SK-N-MC (cell line): Measurements from ENCODE around the gene ZNF410.

Source experiments
- DNase-seq: peaks from one replicate; pipeline ENCODE4 v3.0.0-alpha.2; 2011; ENCODE audit warnings: low read depth, low spot score
- H3K27ac ChIP-seq: fragments of 200-600 bp; sonication (generic); 2 replicates; pipeline ENCODE4 v1.5.1; 2016; ENCODE audit warnings: mixed run types
- H3K36me3 ChIP-seq: fragments of 200-600 bp; sonication (generic); 2 replicates; pipeline ENCODE4 v1.6.1; 2017; ENCODE audit warnings: antibody characterized with exemption, low read length, mixed read lengths; ENCODE audit not compliant: insufficient read depth
- H3K4me3 ChIP-seq: fragments of 200-600 bp; sonication (generic); 2 replicates; pipeline ENCODE4 v1.5.1; 2016
- H3K9ac ChIP-seq: fragments of 200-600 bp; sonication (generic); 2 replicates; pipeline ENCODE4 v1.8.0; 2017; ENCODE audit warnings: mixed run types, mixed read lengths; ENCODE audit not compliant: insufficient read length
- H3K9me3 ChIP-seq: fragments of 200-600 bp; sonication (generic); 2 replicates; pipeline ENCODE4 v1.6.1; 2017; ENCODE audit warnings: low read depth, mild to moderate bottlenecking, antibody characterized with exemption, low read length, moderate library complexity, mixed read lengths
- EZH2 ChIP-seq: fragments of 200-600 bp; sonication (generic); IDR thresholded peaks from one replicate; pipeline ENCODE4 v1.6.1; 2017; ENCODE audit warnings: antibody characterized with exemption
- FOXP2 ChIP-seq: optimal IDR thresholded peaks from 2 replicates; pipeline ENCODE3; 2011; ENCODE audit warnings: mild to moderate bottlenecking, moderate library complexity; ENCODE audit not compliant: insufficient read depth; ENCODE audit errors: extremely low read length, control extremely low read depth
- POLR2AphosphoS5 ChIP-seq: IDR thresholded peaks from 2 replicates; pipeline ENCODE4 v1.6.1; 2012; ENCODE audit warnings: mild to moderate bottlenecking, low read depth, low read length, borderline replicate concordance

Gene ZNF410

GRCh38 chr14:73873660-73874059 lies 13.0 kb upstream of the ZNF410 start:
- TF ChIP-seq EZH2 = no peak
- no peak for TF ChIP-seq POLR2AphosphoS5
- no peak for TF ChIP-seq FOXP2
- H3K27ac ChIP-seq = no peak overlapping the region
- DNase-seq = no peak

GRCh38 chr14:73877790-73878189 lies 8.9 kb upstream of the ZNF410 start:
- DNase-seq = no peak
- H3K27ac ChIP-seq = no peak overlapping the region
- H3K4me3 ChIP-seq = no peak overlapping the region
- no peaks in the 10 kb centered on the region for H3K36me3 ChIP-seq
- H3K9me3 ChIP-seq = no peaks in the 10 kb centered on the region
- TF ChIP-seq POLR2AphosphoS5 = no peak
- H3K9ac ChIP-seq = no peak overlapping the region

More at GRCh38 chr14:73873660-73874059, 13.0 kb upstream of the ZNF410 start:
- Histone ChIP-seq H3K36me3 (no peaks in the 10 kb centered on the region), H3K4me3 (no peak overlapping the region), H3K9ac (no peak overlapping the region), H3K9me3 (no peaks in the 10 kb centered on the region)

GRCh38 chr14:73878436-73878835 lies 8.2 kb upstream of the ZNF410 start:
- TF ChIP-seq EZH2 (no peak), POLR2AphosphoS5 (no peak), FOXP2 (no peak)
- no peak overlapping the region for H3K4me3 ChIP-seq
- no peaks in the 10 kb centered on the region for H3K36me3 ChIP-seq
- H3K9ac ChIP-seq = no peak overlapping the region
- H3K27ac ChIP-seq = no peak overlapping the region
- no peaks in the 10 kb centered on the region for H3K9me3 ChIP-seq
- no peak for DNase-seq

- TF ChIP-seq POLR2AphosphoS5 = no peak
- no peak for TF ChIP-seq FOXP2
- no peak for TF ChIP-seq EZH2
- Histone ChIP-seq H3K4me3 (no peak overlapping the region), H3K9me3 (no peaks in the 10 kb centered on the region), H3K9ac (no peak overlapping the region), H3K27ac (no peak overlapping the region), H3K36me3 (no peaks in the 10 kb centered on the region)
- no peak for DNase-seq
Observed at GRCh38 chr14:73879027-73879426, 7.6 kb upstream of the ZNF410 start.

- H3K36me3 ChIP-seq = 0 out of 2 replicates have a peak, but pooled peaks cover 5% of the 10 kb centered on the region
- H3K27ac ChIP-seq = no peak overlapping the region
- no peak for TF ChIP-seq FOXP2
- TF ChIP-seq EZH2 = no peak
- TF ChIP-seq POLR2AphosphoS5 = no peak
- no peak overlapping the region for H3K4me3 ChIP-seq
- no peak overlapping the region for H3K9ac ChIP-seq
- no peak for DNase-seq
- H3K9me3 ChIP-seq = no peaks in the 10 kb centered on the region
Observed at GRCh38 chr14:73884438-73885190, 2.0 kb upstream of the ZNF410 start.

GRCh38 chr14:73887318-73887616 lies 608 bp downstream of the ZNF410 start:
- Histone ChIP-seq H3K36me3 (0 out of 2 replicates have a peak, but pooled peaks cover 11% of the 10 kb centered on the region), H3K4me3 (peak overlapping the region; percentile 81), H3K9me3 (no peaks in the 10 kb centered on the region), H3K27ac (peak overlapping the region; percentile 67; the same call in 1 of the 2 replicates), H3K9ac (peak overlapping the region; percentile 96)
- TF ChIP-seq FOXP2 (no peak), EZH2 (no peak), POLR2AphosphoS5 (no peak)
- no peak for DNase-seq

- H3K4me3 ChIP-seq = peak overlapping the region; percentile 81
- peaks cover 16% of the 10 kb centered on the region for H3K36me3 ChIP-seq
- no peak for DNase-seq
- peak overlapping the region; percentile 67; the same call in 1 of the 2 replicates for H3K27ac ChIP-seq
- TF ChIP-seq FOXP2 (no peak), EZH2 (no peak), POLR2AphosphoS5 (no peak)
- no peaks in the 10 kb centered on the region for H3K9me3 ChIP-seq
- H3K9ac ChIP-seq = peak overlapping the region; percentile 96
Observed at GRCh38 chr14:73887694-73888459, 1.2 kb downstream of the ZNF410 start.

GRCh38 chr14:73888460-73888725 lies 1.7 kb downstream of the ZNF410 start:
- Histone ChIP-seq H3K4me3 (peak overlapping the region; percentile 81), H3K9ac (peak overlapping the region; percentile 96), H3K27ac (peak overlapping the region; percentile 49; the same call in 1 of the 2 replicates), H3K9me3 (no peaks in the 10 kb centered on the region), H3K36me3 (peaks cover 21% of the 10 kb centered on the region)
- TF ChIP-seq FOXP2 (no peak), EZH2 (no peak), POLR2AphosphoS5 (no peak)
- DNase-seq = no peak
